Panc1 (cell line): Measurements from ENCODE around the gene IRGQ. TPM values are rescaled to one million over a fixed set of nuclear protein-coding genes. Genes with fewer than 3 reads are reported as not detected.

Experiments used
- ATAC-seq: fragments of 200-7000 bp; cut with Tn5 transposase; 2 replicates; pipeline ENCODE4 v1.9.1; 2020; ENCODE audit warnings: mild to moderate bottlenecking, moderate library complexity
- Bru-seq: library from RNA; stranded (reverse); fragments of 400-500 nt; gene quantifications from one replicate; lab custom pipeline; 2021; lab: Mats Ljungman, UMichigan
- BruChase-seq, 2 experiments: library from RNA; stranded (reverse); fragments of 400-500 nt; gene quantifications; one replicate each; lab custom pipeline; 2021; lab: Mats Ljungman, UMichigan
- BruUV-seq: library from RNA; stranded (reverse); fragments of 400-500 nt; replicated peaks from 2 replicates; lab custom pipeline; 2021; lab: Mats Ljungman, UMichigan
- CTCF ChIA-PET: fragments of 300-600 bp; sonication (Branson Sonifier 250); formaldehyde crosslinking; loops from one replicate; lab custom pipeline; 2022; ENCODE audit warnings: antibody characterized with exemption; lab: Charles Lee
- POLR2A ChIA-PET: fragments of 300-600 bp; sonication (Branson Sonifier 250); formaldehyde crosslinking; loops from one replicate; lab custom pipeline; 2022; ENCODE audit warnings: antibody characterized with exemption; lab: Charles Lee
- DNase-seq: peaks from one replicate; pipeline ENCODE4 v3.0.0-alpha.2; 2010; ENCODE audit warnings: low read depth, low spot score
- H3K27ac ChIP-seq: 2 replicates; pipeline ENCODE4 v1.5.1; 2011; ENCODE audit warnings: mild to moderate bottlenecking, low read length, inconsistent platforms
- H3K27me3 ChIP-seq: fragments of 200-500 bp; sonication (Bioruptor generic); 2 replicates; pipeline ENCODE4 v1.6.0; 2014; ENCODE audit warnings: low read length, inconsistent platforms; ENCODE audit not compliant: control insufficient read depth, insufficient read depth
- H3K36me3 ChIP-seq: fragments of 200-500 bp; sonication (Bioruptor generic); 2 replicates; pipeline ENCODE4 v1.5.1; 2014; ENCODE audit warnings: inconsistent platforms, mild to moderate bottlenecking, low read length, moderate library complexity; ENCODE audit not compliant: control insufficient read depth, insufficient read depth
- H3K4me1 ChIP-seq: 2 replicates; pipeline ENCODE4 v1.5.1; 2011; ENCODE audit warnings: inconsistent platforms, mild to moderate bottlenecking, low read length, moderate library complexity; ENCODE audit not compliant: control insufficient read depth, insufficient read depth
- H3K4me3 ChIP-seq, 2 experiments: 2 replicates each; pipeline ENCODE4 v1.5.1; 2011 to 2012; ENCODE audit warnings: low read depth in 2 of 2, low read length in 2 of 2, mild to moderate bottlenecking in 2 of 2, inconsistent platforms in 1 of 2, moderate library complexity in 1 of 2
- H3K9me3 ChIP-seq: fragments of 200-500 bp; sonication (Bioruptor generic); 2 replicates; pipeline ENCODE4 v1.5.1; 2014; ENCODE audit warnings: low read depth, mild to moderate bottlenecking, inconsistent platforms, low read length, moderate library complexity; ENCODE audit not compliant: control insufficient read depth, insufficient read depth
- CTCF ChIP-seq: fragments of 450-650 bp; IDR thresholded peaks from 2 replicates; pipeline ENCODE4 v1.5.1; 2017; ENCODE audit warnings: mild to moderate bottlenecking
- POLR2AphosphoS5 ChIP-seq: IDR thresholded peaks from 2 replicates; pipeline ENCODE4 v1.6.1; 2012; ENCODE audit warnings: mild to moderate bottlenecking, low read depth, low read length, moderate library complexity
- REST ChIP-seq, 2 experiments: IDR thresholded peaks; 2 replicates each; pipeline ENCODE4 v1.6.1; 2011 to 2012; ENCODE audit warnings: low read depth in 2 of 2, control low read depth in 1 of 2, low read length in 1 of 2, mild to moderate bottlenecking in 1 of 2, moderate library complexity in 1 of 2; ENCODE audit not compliant: insufficient read depth in 1 of 2
- SIN3A ChIP-seq: IDR thresholded peaks from 2 replicates; pipeline ENCODE4 v1.6.1; 2012; ENCODE audit warnings: low read depth, mild to moderate bottlenecking, low read length, moderate library complexity, borderline replicate concordance; ENCODE audit not compliant: insufficient read depth
- TCF7L2 ChIP-seq: IDR thresholded peaks from 2 replicates; pipeline ENCODE4 v1.6.1; 2011; ENCODE audit warnings: mild to moderate bottlenecking, low read depth, low read length, inconsistent platforms
- in situ Hi-C: cut with HindIII; loops from 2 replicates; pipeline ENCODE4 v1.10.0; 2016; ENCODE audit warnings: low sequenced_read_pairs, low pct_unique_long_range_greater_than_20kb
- intact Hi-C: fragments of 100-400 bp; cut with micrococcal nuclease; formaldehyde crosslinking; loops from one replicate; pipeline ENCODE4 v1.10.0; 2022; ENCODE audit not compliant: unreplicated experiment
- long read RNA-seq: library from polyadenylated mRNA; unstranded; transcript quantifications from one replicate; pipeline ENCODE4 v2.0.0, GENCODE V29; 2021; ENCODE audit not compliant: unreplicated experiment
- polyA plus RNA-seq: library from polyadenylated mRNA; unstranded; fragments of >200 nt; gene quantifications from one replicate; pipeline ENCODE4 v1.2.1, GENCODE V29; 2012; ENCODE audit warnings: missing spikeins; ENCODE audit not compliant: insufficient read length
- total RNA-seq: library from RNA; stranded (reverse); gene quantifications from one replicate; pipeline ENCODE4 v1.2.1, GENCODE V29; 2021; ENCODE audit not compliant: unreplicated experiment

Gene IRGQ
- total RNA-seq = 20.4 TPM
- polyA plus RNA-seq = 4.8 TPM
- percentile 73 among the genes with signal in this experiment for Bru-seq, nascent RNA
- percentile 94 among the genes with signal in this experiment for BruChase-seq, experiment 1, labeled RNA remaining after a 2-hour chase
- BruChase-seq, experiment 2, labeled RNA remaining after a 6-hour chase = percentile 88 among the genes with signal in this experiment
- long read RNA-seq, full-length matches to known transcripts = 11 of 11 reads
- long read RNA-seq, partial matches to known transcripts = 0 of 11 reads
- long read RNA-seq, other reads (novel, unspliced or antisense) = 0 of 11 reads

GRCh38 chr19:43595999-43596841 is at the start of gene IRGQ, which contains the start of gene ZNF576:
Gene IRGQ, minus strand, starts transcription at chr19:43596134. Its CDS starts 796 bp downstream, at chr19:43595338.
Gene ZNF576, plus strand, starts transcription at chr19:43596595. Its CDS starts 514 bp downstream, at chr19:43597109.
- intact Hi-C loops (no loop called here), in situ Hi-C loops (no loop called here)
- peak; percentile 93 for ATAC-seq
- Histone ChIP-seq H3K4me3 (peak within 1 kb of the TSS; percentile 82 to 95), H3K4me1 (peaks cover 7% of the 10 kb centered on the region; the same call in 1 of the 2 replicates), H3K9me3 (no peaks in the 10 kb centered on the region), H3K36me3 (peaks cover 6% of the 10 kb centered on the region; the same call in 1 of the 2 replicates), H3K27ac (peak within 1 kb of the TSS; percentile 93), H3K27me3 (no peaks in the 10 kb centered on the region)
- peak; percentile 93 for DNase-seq
- BruUV-seq = TSS peak; percentile 62
- POLR2A ChIA-PET = interaction anchor here (0.5 to 0.6 kb wide), 2 partner anchors 91 to 126 kb away, joined by 3 to 4 read pairs; no protein-coding TSS in a partner anchor
- CTCF ChIA-PET = interaction anchor here (0.5 to 1.0 kb wide), 3 partner anchors 8 to 130 kb away, joined by 3 to 6 read pairs (median 4); no protein-coding TSS in a partner anchor
- TF ChIP-seq TCF7L2 = peak; percentile 22; the same call in 1 of the 2 replicates
- TF ChIP-seq CTCF = no peak
- TF ChIP-seq SIN3A = 0 out of 2 replicates have a peak, but pooled peaks have one; percentile 83
- no peak; a peak in 1 of 4 replicates for TF ChIP-seq REST (IDR thresholded peaks at IDR 0.05; ENCODE audit: insufficient read depth in 1 of 2, low read depth in 2 of 2, low read length in 1 of 2)
- TF ChIP-seq POLR2AphosphoS5 = 0 out of 2 replicates have a peak, but pooled peaks have one; percentile 19

- ChIA-PET CTCF (no interaction called here), POLR2A (no interaction called here)
- no peak for ATAC-seq
- in situ Hi-C loops = no loop called here
- no peak overlapping the region for H3K4me3 ChIP-seq
- no peaks in the 10 kb centered on the region for H3K4me1 ChIP-seq
- intact Hi-C loops = no loop called here
- TF ChIP-seq POLR2AphosphoS5 = no peak
- no peak for TF ChIP-seq SIN3A
- TF ChIP-seq TCF7L2 = no peak
- TF ChIP-seq CTCF = no peak
- no peak for TF ChIP-seq REST (IDR thresholded peaks at IDR 0.05; ENCODE audit: insufficient read depth in 1 of 2, low read depth in 2 of 2, low read length in 1 of 2)
- DNase-seq = no peak
- no peak overlapping the region for H3K27ac ChIP-seq
- H3K36me3 ChIP-seq = no peaks in the 10 kb centered on the region; the same call in 1 of the 2 replicates
- H3K9me3 ChIP-seq = no peaks in the 10 kb centered on the region
- BruUV-seq = no TSS peak
- peaks cover under 1% of the 10 kb centered on the region; the same call in 1 of the 2 replicates for H3K27me3 ChIP-seq
Measured at GRCh38 chr19:43644181-43644580, 48.2 kb upstream of the IRGQ start.
